GM23338 (cell line): ENCODE results near the gene KIAA1614. TPM values are rescaled to one million over a fixed set of nuclear protein-coding genes. Genes with fewer than 3 reads are reported as not detected.

ENCODE experiments used
- ATAC-seq: fragments of 200-7000 bp; cut with Tn5 transposase; 3 replicates; pipeline ENCODE4 v1.9.1; 2020
- DNase-seq: peaks from one replicate; pipeline ENCODE4 v3.0.0-alpha.2; 2015; ENCODE audit warnings: low spot score
- H2AFZ ChIP-seq: fragments of 200-600 bp; sonication (generic); 2 replicates; pipeline ENCODE4 v1.8.0; 2016; ENCODE audit warnings: antibody characterized with exemption, mild to moderate bottlenecking, moderate library complexity
- H3F3A ChIP-seq: fragments of 200-600 bp; sonication (generic); replicated peaks from 2 replicates; pipeline ENCODE4 v1.8.0; 2017; ENCODE audit warnings: antibody characterized with exemption, mixed run types, low read depth
- H3K27ac ChIP-seq: fragments of 200-600 bp; sonication (generic); 2 replicates; pipeline ENCODE4 v1.6.1; 2016; ENCODE audit warnings: low read depth
- H3K27me3 ChIP-seq: fragments of 200-600 bp; sonication (generic); 2 replicates; pipeline ENCODE4 v1.8.0; 2016; ENCODE audit warnings: mild to moderate bottlenecking, mixed run types, moderate library complexity; ENCODE audit not compliant: insufficient read depth
- H3K36me3 ChIP-seq: fragments of 200-600 bp; sonication (generic); 2 replicates; pipeline ENCODE4 v1.8.0; 2016; ENCODE audit warnings: mild to moderate bottlenecking; ENCODE audit not compliant: insufficient read depth
- H3K4me1 ChIP-seq: fragments of 200-600 bp; sonication (generic); 2 replicates; pipeline ENCODE4 v1.8.0; 2016; ENCODE audit warnings: mild to moderate bottlenecking, moderate library complexity; ENCODE audit not compliant: insufficient read depth
- H3K4me2 ChIP-seq: fragments of 200-600 bp; sonication (generic); 2 replicates; pipeline ENCODE4 v1.7.1; 2017; ENCODE audit warnings: mixed run types
- H3K4me3 ChIP-seq: fragments of 200-600 bp; sonication (generic); 2 replicates; pipeline ENCODE4 v1.6.1; 2016; ENCODE audit warnings: mixed run types
- H3K79me2 ChIP-seq: fragments of 200-600 bp; sonication (generic); replicated peaks from 2 replicates; pipeline ENCODE4 v1.8.0; 2017; ENCODE audit warnings: mild to moderate bottlenecking; ENCODE audit not compliant: insufficient read depth
- H3K9me2 ChIP-seq: fragments of 200-600 bp; sonication (generic); 2 replicates; pipeline ENCODE4 v1.8.0; 2017; ENCODE audit not compliant: insufficient read depth
- H4K20me1 ChIP-seq: fragments of 200-600 bp; sonication (generic); replicated peaks from 2 replicates; pipeline ENCODE4 v1.8.0; 2017; ENCODE audit warnings: mild to moderate bottlenecking; ENCODE audit not compliant: insufficient read depth
- H3K27ac Mint-ChIP-seq: 2 replicates; pipeline ENCODE4 v1.8.0; 2020; ENCODE audit warnings: inconsistent platforms, mild to moderate bottlenecking, moderate library complexity, mixed read lengths
- H3K27me3 Mint-ChIP-seq: 3 replicates; pipeline ENCODE4 v1.8.0; 2022; ENCODE audit warnings: low read depth, mild to moderate bottlenecking, moderate library complexity, mixed read lengths, inconsistent platforms; ENCODE audit not compliant: insufficient read depth, poor library complexity
- H3K36me3 Mint-ChIP-seq: 3 replicates; pipeline ENCODE4 v1.8.0; 2021; ENCODE audit warnings: low read depth, mild to moderate bottlenecking, inconsistent platforms, moderate library complexity, mixed read lengths
- H3K4me1 Mint-ChIP-seq: 3 replicates; pipeline ENCODE4 v1.8.0; 2020; ENCODE audit warnings: mild to moderate bottlenecking, inconsistent platforms, mixed read lengths
- H3K4me3 Mint-ChIP-seq: 3 replicates; pipeline ENCODE4 v1.8.0; 2021; ENCODE audit warnings: moderate library complexity, mild to moderate bottlenecking, inconsistent platforms, mixed read lengths
- H3K9me3 Mint-ChIP-seq: 3 replicates; pipeline ENCODE4 v1.8.0; 2020; ENCODE audit warnings: moderate library complexity, mild to moderate bottlenecking, inconsistent platforms, mixed read lengths
- CREB1 ChIP-seq: fragments of 250-450 bp; sonication (Bioruptor Pico); IDR thresholded peaks from 2 replicates; pipeline ENCODE4 v1.5.0; 2020; ENCODE audit warnings: low read depth, mild to moderate bottlenecking, moderate library complexity
- ETS1 ChIP-seq: IDR thresholded peaks from 2 replicates; pipeline ENCODE4 v1.6.1; 2016; ENCODE audit warnings: antibody characterized with exemption
- EZH2 ChIP-seq: fragments of 200-600 bp; sonication (generic); IDR thresholded peaks from one replicate; pipeline ENCODE4 v1.8.0; 2017; ENCODE audit warnings: antibody characterized with exemption, mild to moderate bottlenecking, low read depth; ENCODE audit not compliant: unreplicated experiment
- EZH2phosphoT487 ChIP-seq: fragments of 200-600 bp; sonication (generic); IDR thresholded peaks from one replicate; pipeline ENCODE4 v1.8.1; 2018; ENCODE audit warnings: antibody characterized with exemption; ENCODE audit not compliant: unreplicated experiment
- JUNB ChIP-seq: IDR thresholded peaks from one replicate; pipeline ENCODE4 v1.6.1; 2016; ENCODE audit warnings: antibody characterized with exemption; ENCODE audit not compliant: unreplicated experiment
- NANOG ChIP-seq: IDR thresholded peaks from 2 replicates; pipeline ENCODE4 v1.6.1; 2016; ENCODE audit warnings: antibody characterized with exemption, borderline replicate concordance
- POLR2AphosphoS5 ChIP-seq: IDR thresholded peaks from 2 replicates; pipeline ENCODE4 v1.6.1; 2016; ENCODE audit warnings: antibody characterized with exemption, low read depth
- REST ChIP-seq: IDR thresholded peaks from one replicate; pipeline ENCODE4 v1.6.1; 2018; ENCODE audit warnings: antibody characterized with exemption; ENCODE audit not compliant: unreplicated experiment
- ZNF114 ChIP-seq: fragments of 250-450 bp; sonication (Bioruptor Pico); IDR thresholded peaks from 2 replicates; pipeline ENCODE4 v1.5.0; 2020; ENCODE audit warnings: mild to moderate bottlenecking, moderate library complexity
- ZNF331 ChIP-seq: fragments of 250-450 bp; sonication (Bioruptor Pico); IDR thresholded peaks from 2 replicates; pipeline ENCODE4 v1.5.0; 2020; ENCODE audit warnings: low read depth, mild to moderate bottlenecking, moderate library complexity
- ZNF462 ChIP-seq: fragments of 250-450 bp; sonication (Bioruptor Pico); IDR thresholded peaks from 2 replicates; pipeline ENCODE4 v1.5.0; 2020; ENCODE audit warnings: mild to moderate bottlenecking, moderate library complexity
- polyA plus RNA-seq: library from polyadenylated mRNA; unstranded; fragments of >200 nt; fragmentation: Nextera tagmentation; extraction: Ambion mirVana; gene quantifications from 2 replicates; pipeline ENCODE4 v1.2.1, GENCODE V29; 2016
- total RNA-seq: library from RNA; depleted of rRNA; stranded (reverse); fragments of >200 nt; shearing (Covaris generic); gene quantifications from 2 replicates; pipeline ENCODE4 v1.2.3, GENCODE V29; 2014

The KIAA1614 gene
- total and polyA plus RNA-seq, 2 experiments from 2014 or later = 1.1 to 1.8 TPM

GRCh38 chr1:180939711-180940103, 27.0 kb downstream of the KIAA1614 start (continued):
- TF ChIP-seq JUNB (no peak), POLR2AphosphoS5 (no peak)

GRCh38 chr1:180940445-180940844, 27.7 kb downstream of the KIAA1614 start:
- Histone ChIP-seq H3K79me2 (no peaks in the 10 kb centered on the region), H3K4me3 (no peak overlapping the region), H3K27ac (no peak overlapping the region), H3F3A (no peaks in the 10 kb centered on the region), H3K36me3 (no peaks in the 10 kb centered on the region), H2AFZ (no peak overlapping the region), H4K20me1 (no peaks in the 10 kb centered on the region), H3K9me2 (no peaks in the 10 kb centered on the region), H3K27me3 (no peaks in the 10 kb centered on the region), H3K4me1 (no peaks in the 10 kb centered on the region), H3K4me2 (no peak overlapping the region)
- Mint-ChIP-seq H3K27me3 (peaks cover 18% of the 10 kb centered on the region), H3K4me3 (no peak overlapping the region), H3K36me3 (no peaks in the 10 kb centered on the region), H3K27ac (no peak overlapping the region), H3K9me3 (no peaks in the 10 kb centered on the region), H3K4me1 (peaks cover 20% of the 10 kb centered on the region)
- ATAC-seq (no peak), DNase-seq (no peak)
- TF ChIP-seq CREB1 (CRISPR knock-in tag) (no peak), NANOG (no peak), REST (no peak), ETS1 (no peak), POLR2AphosphoS5 (no peak), ZNF114 (CRISPR knock-in tag) (no peak), ZNF331 (CRISPR knock-in tag) (no peak), JUNB (no peak), EZH2phosphoT487 (no peak), EZH2 (no peak), ZNF462 (CRISPR knock-in tag) (no peak)
